Fibroblast of lung (primary cell): ENCODE measurements around the gene SORL1.

Source experiments
- CTCF ChIP-seq, 2 donors: IDR thresholded peaks in 1 of 2; conservative IDR thresholded peaks in 1 of 2; 1 replicate in 1 of 2; 2 replicates in 1 of 2; pipeline ENCODE4 v1.5.1; 2011 to 2012; ENCODE audit warnings: low read length in 2 of 2, control low read depth in 1 of 2, inconsistent platforms in 1 of 2, low read depth in 1 of 2, mild to moderate bottlenecking in 1 of 2
- EZH2 ChIP-seq: IDR thresholded peaks from 2 replicates; pipeline ENCODE4 v1.5.1; 2012; ENCODE audit warnings: low read length, control low read depth, mild to moderate bottlenecking; ENCODE audit errors: missing control alignments

GRCh38 chr11:121452609-121453150 lies 566 bp downstream of the SORL1 start, which contains the start of gene SORL1-AS1:
- TF ChIP-seq CTCF (conservative IDR thresholded peaks at IDR 0.05 in 1 of 2, IDR thresholded peaks at IDR 0.05 in 1 of 2; ENCODE audit: low read depth in 1 of 2, low read length in 2 of 2) (no peak), EZH2 (no peak)
